ENCODE measurements around the gene APBB2.

Gene APBB2

DNA sequence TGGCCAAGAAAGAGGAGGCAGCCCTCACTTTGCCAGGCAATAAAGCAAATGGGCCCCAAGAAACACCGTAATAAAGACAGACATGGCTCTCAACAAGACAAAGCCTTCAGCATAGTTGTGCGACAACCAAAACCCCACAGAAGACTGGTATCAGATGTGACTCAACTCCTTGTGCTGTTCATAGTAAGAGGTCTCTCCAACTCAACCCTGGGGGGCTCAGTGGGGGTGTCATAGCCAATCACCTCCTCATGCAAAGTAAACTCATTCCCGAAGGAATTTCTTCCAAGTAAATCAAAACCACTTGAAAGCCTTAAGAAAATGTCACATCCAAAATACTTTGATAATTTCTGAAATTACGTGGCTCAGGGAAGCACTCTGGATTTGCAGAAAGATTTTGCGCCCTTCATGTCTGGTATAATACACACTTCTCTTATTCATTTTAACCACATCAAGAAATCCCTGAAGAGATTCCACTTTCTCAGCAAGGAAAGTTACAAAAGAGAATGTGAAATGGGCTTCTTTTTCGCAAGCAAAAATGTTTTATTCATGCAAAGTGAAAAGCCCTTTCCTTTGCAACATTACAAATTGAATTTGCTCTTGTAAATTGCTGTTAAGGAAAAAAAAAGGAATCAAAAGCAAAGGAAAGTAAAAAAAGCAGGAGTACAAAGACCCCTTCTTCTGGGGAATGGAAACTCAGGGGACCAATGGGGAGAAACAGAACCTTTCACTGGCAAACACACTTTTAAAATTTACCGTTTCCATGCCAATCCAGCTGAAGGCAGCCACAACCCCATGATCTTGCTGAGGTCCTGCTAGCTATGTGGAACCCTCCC, 327.2 kb downstream of the APBB2 start:
- no peak for DNase-seq

DNA sequence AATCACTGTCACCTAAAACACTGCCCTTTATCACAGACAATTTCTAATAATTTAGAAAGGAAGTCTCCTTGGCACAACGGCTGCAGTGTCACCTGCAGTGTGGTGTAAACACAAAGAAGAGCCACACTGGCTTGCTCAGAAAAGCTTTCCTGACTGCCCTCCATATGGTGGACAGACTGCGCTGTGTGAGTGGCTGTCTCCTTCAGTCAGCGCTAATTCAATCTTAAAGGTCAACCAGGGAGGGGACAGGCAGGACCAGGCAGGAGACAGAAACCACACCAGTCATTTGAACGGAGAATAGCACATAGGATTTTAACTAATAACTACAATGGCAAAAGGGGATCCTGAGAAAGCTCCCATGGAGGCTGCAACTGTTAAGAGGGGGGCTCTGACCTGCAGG, 332.5 kb downstream of the APBB2 start:
- no peak for DNase-seq

DNA sequence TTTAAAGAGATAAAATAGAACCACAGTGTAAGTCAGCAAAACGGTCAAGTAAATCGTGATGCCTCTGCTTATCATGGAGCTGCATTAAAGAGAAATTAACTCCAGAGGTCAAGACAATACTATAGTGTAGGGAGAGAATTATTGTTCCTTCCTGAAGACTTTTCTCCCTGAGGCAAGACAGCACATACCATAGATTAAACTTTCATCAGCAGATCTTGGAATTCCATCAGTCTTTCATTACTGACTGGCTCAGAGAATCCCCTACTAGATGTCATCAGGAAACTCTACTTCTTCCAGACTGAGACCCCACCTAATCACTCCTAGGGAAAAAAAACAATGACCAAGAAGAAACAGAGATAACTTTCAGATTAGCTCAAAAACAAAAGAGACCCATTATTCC, 333.2 kb downstream of the APBB2 start:
- no peak for DNase-seq

DNA sequence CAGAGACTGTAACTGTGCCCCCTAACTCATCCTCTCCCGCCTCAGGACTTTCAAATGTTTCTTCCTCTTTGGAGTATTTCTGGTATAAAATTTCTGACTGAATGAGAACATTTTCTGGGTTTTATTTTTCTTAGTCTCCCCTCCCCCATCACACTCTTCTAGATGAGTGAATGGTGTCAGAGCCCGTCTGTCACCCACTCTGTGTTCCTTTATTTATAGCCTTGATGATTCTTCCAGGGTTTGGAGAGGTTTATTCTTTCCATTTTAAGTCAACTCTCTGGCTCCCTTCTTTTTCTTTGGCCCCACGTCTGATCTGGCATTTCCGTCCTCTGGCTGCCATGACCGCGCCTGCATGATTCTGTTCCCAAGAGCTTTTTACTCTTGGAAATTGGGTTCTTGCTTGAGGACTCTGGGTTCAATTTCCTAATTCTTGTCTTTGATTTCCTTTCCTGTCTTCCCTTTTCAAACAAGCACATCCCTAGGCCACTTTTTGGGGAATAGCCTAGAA, 335.7 kb downstream of the APBB2 start:
- no peak for DNase-seq

DNA sequence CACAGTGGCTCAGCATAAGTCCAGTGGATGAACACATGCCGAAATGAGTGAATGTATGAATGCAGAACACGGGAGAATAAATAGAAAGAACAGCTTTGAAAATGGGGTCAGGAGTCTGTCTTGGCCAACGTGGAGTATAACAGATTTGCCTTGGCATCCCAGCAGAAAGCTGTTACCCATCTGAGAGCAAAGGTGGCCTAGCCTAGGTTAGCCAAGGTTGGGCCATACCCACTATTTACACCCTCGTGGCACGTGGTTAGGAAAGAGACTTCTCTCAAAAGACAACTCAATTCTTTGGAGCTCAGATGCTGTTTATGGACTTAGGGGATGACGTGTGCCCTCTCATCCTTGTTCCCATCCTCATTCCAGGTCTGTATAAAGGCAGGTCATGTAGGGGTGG, 337.3 kb downstream of the APBB2 start:
- DNase-seq = no peak

DNA sequence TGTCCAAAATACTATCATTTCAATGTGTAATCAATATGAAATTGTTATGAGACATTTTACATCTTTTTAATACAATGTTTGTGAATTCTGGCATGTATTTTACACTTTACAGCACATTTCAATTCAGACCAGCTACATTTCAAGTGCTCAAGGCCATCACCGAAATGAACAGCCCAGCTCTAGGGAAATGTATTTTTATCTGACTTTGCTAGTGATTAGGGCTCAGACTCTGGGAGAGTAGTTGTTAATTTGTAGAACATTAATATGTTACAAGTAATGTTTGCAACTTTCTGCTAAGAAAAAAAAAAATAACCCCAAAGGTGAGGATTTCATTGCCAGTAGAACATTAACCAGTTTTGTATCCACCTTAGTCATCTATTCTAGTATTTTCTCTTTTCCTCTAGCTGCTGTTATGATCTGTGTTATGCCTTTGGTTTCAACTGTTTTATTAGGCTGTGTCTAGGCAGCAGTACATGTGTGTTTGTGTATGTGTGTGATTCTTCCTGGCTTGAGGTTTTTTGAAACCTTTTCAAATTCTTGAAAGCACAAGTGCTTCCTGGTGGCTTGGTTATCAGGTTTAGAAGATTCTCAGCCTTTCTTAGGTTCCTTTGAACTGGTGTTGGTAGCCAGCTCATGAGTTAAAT, 338.7 kb downstream of the APBB2 start:
- DNase-seq = peak; percentile 84

DNA sequence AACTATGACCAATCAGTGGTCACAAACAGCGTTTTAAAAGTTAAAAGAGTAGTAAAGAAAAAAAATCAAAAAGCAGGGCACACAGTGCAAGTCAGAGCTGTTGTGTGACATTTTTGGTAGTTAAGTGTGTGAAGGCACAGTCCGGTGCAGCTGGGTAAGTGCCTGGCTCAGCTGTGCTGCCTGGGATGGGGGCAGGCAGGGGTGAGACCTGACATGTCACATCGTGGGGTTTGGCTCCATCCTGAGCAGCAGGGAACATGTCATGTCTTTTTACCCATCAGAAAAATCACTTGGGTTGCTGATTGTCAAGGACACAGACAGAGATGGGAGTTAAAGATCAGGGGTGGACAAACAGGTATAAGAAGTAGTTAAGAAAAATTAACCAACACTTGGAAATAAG, 339.4 kb downstream of the APBB2 start:
- no peak for DNase-seq

DNA sequence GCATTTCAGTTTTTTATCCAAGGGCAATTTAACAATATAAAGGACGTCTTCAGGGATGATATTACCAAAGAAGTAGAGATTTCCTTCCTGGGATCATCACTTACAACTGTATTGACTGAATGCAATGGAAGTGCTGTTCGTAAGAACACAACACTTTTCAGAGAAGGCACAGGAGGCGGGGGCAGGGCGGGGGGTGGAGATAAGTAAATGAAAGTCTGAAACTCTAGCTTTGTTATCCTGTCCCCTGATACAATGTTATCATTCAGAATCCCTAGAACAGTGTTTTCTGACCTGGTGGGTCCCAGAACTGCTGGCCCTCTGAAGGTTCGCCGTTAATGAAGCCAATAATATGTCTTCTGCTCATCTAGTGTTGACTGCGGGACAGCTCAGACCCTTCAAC, 340.0 kb downstream of the APBB2 start:
- no peak for DNase-seq

DNA sequence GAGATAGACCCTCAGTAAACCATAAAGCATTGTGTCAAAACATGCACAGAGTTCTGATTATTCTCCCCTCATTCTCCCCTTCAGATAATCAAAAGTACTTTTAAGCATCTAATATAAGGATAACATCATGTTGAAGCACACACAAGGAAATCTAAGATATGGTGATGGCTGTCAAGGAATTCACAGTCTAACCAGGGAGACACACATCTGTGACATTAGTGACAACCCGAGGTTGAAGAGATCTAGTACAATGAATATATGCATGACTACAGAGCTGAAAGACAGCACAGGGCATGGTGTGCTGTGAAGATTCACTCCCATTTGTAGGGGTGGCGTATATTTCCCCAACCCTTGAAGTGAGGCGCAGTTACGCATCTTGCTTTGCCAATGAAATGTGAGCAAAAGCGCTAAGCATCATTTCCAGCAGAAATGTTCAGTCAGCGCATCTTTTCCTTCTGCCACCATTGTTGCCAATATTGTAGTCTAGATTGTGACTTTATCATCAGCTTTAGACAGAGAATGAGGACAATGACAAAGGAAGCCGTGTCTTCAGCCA, 342.6 kb downstream of the APBB2 start:
- DNase-seq = no peak

DNA sequence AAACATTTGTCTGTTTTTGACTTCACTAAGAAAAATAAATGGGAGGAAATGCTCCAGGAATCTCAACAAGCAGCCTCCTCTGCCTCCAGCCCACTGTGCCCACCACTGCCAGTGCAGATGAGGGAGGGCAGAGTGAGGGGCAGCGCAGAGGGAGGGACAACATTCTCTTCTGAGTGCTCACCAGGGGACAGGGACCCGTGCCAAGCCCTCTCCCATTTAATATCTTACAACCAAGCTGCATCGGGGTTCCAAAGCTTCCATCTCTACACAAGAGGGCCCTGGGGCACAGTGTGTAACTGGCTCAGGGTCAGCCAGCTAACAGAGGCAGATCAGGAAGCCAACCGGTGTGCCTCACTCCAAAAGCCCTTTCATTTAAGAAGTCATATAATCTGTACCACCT, 344.2 kb downstream of the APBB2 start:
- DNase-seq = peak; percentile 15

DNA sequence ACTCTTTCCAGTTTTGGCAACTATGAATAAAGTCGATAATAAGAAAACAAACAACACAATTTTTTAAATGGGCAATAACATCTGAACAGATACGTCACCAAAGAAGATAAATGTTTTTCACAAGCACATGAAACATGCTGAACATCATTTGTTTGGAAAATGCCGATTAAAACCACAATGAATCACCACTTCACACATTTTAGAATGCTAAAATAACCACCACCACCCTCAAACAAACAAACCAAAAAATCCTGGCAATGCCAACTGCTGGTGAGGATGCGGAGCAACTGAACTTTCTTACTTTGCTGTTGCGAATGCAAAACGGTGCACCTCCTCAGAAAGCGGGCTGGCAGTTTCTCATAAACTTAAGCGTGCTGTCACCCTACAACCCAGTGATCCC, 348.6 kb downstream of the APBB2 start:
- no peak for DNase-seq

DNA sequence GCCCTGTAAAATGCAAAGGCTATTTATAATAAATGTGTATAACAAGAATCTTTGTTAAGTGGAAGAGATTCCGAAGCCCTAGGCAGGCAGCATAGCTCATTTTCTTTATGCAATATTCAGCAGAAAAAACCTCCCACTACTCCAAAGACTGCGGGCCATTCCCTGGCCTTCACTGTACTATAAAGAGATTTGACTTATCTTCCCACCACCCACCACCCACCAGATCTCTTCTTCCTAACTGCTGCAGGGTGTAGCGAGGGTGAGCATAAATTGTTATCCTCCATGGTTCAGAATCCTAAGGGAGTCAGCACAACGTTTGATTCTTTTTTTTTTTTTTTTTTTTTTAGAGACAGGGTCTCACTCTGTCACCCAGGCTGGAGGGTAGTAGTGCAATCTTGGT, 349.8 kb downstream of the APBB2 start:
- DNase-seq = no peak

DNA sequence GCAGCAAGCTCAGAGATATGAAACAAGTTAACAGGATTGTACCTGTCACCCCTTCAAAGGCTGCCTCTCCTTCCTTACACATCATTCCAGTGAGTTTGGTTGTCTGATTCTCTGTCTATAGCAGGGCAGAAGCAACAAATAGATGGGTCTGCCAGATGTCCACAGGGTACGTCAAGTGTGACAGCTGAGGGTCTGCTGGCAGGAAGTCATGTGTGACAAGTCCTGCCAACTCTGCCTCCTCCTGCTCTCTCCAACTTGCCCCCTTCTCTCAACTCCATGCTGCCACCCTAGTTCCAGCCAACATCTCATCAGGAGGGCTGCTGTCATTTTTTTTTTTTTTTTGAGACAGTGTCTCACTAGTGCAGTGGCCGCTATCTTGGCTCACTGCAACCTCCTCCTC, 355.4 kb downstream of the APBB2 start:
- no peak for DNase-seq

DNA sequence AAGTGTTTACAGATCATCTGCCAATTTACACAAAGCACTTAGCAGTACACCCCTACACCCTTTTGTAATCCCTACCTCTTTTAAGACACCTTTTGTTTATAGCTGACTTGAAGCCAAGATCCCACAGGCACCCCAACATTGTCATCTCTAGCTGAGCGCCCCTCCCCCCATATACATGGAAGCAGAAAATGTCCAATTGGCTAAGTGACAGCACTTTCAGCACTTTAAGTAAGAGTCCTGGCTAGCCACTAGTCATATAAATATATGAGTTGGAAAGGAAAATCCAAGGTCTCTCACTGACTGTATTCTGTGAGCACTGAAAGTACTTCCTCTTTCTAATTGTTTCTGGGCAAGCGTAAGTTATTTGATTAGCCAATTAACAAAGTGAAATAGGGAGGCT, 356.4 kb downstream of the APBB2 start:
- DNase-seq = no peak

DNA sequence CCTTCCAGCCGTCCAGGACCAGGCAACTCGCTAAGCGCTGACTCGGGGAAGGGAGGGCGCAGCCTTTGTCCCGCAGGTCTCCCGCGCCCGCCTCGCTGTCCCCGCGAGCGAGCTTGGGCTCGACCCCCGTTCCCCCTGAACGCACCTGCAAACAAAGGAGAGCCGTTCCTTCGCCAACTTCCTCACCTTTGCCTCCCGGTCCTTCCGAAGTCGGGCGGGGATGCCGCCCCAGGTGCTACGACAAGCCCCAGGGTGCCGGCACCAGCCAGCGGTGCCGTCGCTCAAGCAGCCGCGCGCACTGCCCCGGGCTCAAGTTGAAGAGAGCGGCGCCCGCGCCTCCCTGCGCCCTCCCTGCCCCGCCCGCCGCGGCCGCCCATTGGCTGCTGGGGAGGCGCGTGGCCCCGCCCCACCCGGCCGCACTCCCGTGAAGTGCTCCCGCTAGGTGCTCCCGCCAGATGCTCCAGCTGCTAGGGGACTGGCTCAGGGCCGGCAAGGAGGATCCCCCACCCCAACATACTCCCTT, 357.4 kb downstream of the APBB2 start:
- DNase-seq = no peak

DNA sequence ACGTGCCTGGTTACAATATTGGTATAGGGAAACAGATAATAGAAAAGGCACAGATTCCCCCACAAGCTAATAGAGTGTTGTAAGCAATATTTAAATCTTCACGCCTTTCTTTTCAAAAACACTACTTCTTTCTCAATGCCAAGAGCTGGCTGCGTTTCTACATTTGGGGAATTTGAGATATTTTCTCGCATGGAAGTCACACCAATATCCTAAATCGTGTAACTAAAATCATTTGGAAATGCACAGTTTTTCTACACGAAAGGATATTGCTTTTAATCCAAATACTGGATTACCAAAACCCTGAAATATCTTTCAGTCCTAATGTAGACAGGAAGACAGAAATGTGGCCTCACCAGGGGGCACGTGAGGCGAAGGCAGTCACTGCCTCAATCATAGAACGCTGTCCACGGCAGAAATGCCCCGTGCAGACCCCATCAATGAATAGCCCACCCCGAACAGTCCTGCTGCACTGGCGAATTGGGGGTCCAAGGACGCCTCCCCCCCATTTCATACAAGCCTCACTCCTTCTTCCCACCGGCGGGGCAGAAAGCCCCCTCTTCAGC, 358.0 kb downstream of the APBB2 start:
- DNase-seq = no peak

DNA sequence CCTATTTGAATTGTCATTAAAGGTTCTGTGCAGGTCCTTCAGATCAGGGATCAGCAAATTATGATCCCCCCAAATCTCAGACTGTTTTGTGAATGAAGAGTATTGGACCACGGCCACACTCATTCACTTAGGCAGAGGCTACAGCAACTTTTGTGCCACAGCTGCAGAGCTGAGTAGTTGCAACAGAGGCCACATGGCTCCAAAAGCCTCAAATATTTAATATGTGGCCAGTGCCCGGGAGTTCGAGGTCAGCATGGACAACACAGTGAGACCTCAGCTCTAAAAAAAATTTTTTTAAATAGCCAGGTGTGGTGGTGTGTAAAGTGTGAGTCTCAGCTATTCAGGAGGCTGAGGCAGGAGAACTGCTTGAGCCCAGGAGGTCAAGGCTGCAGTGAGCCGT, 363.8 kb downstream of the APBB2 start:
- DNase-seq = no peak

DNA sequence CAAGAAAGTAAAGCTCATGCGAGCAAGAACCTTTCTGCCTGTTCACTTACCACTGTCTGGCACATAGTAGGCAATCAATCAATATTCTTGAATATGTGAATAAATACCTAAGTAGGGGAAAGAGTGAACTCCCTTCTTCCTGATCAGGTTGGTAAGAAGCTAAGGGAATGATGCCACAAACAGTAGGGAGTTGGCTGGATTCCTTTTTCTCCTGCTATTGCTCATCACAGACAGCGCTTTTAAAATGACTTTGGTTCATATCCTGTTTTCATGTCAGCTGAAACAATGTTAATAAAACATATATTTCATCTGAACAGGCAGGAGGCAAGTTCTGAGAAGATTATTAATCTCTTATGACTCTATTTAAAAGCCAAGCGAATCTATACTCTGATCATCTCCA, 365.4 kb downstream of the APBB2 start:
- DNase-seq = no peak

DNA sequence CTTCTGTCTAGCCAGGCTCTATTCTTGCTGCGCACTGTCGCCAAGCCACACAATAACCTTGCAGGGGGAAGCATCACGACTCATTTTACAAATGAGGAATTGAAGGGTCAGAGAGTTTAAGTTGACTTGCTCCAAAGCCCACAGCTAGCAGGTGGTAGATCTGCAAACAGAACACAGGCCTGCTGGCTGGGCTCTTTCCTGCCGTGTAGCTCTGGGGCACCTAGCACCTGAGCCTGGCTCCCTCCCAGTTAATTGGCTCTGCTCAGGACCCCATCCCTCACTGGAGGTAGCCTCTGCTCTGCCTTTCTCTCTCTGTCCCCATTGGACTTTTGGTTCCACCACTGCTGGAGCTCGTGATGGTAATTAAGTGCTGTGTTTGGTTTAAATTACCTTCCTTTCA, 366.1 kb downstream of the APBB2 start:
- DNase-seq = no peak

DNA sequence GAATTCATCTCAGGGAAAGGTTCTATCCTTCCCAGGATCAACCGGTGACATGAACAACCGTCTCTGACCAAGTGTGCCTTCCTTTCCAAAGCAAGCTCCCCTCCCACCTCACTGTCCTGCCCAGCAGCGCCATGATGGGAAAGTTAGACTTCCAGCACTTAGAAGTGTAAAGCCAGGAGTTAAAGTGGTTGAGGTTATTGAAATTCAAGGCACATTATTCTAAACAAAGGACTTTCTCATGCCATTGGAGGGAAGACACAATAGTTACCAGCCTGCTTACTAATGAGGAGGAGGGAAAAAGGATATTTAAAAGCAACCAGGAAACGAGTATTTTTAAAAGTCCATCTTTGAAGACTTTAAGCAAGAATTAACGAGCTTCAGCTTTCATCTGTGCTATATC, 367.8 kb downstream of the APBB2 start:
- no peak for DNase-seq

DNA sequence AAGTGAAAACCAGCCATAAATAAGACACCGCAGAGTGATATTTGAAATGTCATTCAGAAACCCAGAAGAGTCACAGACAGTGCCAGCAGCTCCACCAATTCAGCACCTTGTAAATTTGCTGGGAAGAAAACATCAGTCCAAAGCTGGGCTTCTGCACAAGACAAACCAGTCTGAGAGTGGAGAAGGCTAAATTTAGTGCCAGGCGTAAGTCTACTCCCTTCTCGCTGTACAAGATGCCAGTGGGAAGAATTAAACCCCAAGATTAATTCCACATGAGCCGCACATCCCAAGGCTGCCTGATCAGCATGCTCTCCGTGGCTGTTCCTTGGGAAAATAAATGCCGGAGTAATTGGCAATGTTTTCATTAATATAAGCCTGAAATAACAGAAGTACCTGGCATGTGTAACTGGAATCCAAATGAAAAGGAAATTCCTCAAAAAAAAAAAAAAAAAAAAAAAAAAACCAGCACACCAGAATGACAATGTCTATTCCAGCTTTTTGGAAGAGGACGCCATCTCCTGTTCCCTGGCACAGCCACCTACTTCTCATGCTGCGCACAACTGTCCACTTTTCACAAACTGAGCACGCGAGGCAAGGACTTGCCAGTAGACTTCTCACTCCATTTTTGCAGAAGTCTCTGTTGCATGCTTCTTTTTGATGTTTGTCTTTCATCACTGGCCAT, 369.0 kb downstream of the APBB2 start:
- no peak for DNase-seq

DNA sequence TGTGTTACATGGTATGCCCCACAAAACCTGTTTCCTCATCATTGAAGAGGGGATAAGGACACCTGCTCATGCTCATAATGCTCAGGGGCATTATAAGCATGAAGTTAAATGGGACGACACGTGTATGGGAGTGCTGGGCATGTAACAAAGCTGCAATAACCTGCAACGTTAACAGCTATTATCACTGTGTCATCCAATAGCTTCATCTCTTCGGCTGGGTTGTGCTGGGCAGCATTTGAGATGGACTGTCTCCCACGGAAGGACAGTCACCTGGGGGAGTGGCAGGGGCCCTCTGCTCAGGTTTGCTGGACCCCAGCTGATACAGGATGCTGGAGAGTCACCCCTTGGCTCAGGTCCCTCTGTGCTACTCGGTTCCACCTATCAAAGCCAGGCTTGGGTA, 370.1 kb downstream of the APBB2 start:
- no peak for DNase-seq

DNA sequence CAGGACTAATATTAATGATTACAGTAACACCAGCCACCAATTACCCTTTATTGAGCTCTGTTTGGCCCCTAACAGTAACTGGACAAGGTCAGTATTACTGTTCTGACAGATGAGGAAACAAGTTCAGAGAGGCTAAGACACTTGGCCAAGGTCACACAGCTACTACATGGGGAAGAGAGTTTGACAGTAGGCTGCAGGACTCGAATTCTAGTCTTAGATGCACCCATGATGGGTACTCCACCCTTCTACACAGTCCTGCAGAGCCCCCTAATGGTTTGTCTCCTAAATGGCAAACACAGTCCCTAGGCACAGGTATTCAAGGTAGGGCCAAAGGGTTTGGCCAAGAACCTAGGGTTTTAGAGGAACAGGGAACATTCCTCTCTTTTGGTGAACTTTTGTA, 370.6 kb downstream of the APBB2 start:
- DNase-seq = no peak
